GM10266 (cell line): ENCODE results near the gene NR5A1.

Experiments
- DNase-seq: peaks from one replicate; pipeline ENCODE4 v3.0.0; 2012; ENCODE audit errors: extremely low spot score
- CTCF ChIP-seq: IDR thresholded peaks from 2 replicates; pipeline ENCODE4 v1.5.1; 2012; ENCODE audit warnings: mild to moderate bottlenecking, low read depth; ENCODE audit not compliant: control insufficient read depth, insufficient read depth; ENCODE audit errors: missing control alignments

Gene NR5A1

GRCh38 chr9:124487260-124488182 is 19.7 kb downstream of the NR5A1 start:
- TF ChIP-seq CTCF: no peak
- DNase-seq: no peak

GRCh38 chr9:124486778-124487259 is 20.4 kb downstream of the NR5A1 start:
- TF ChIP-seq CTCF: no peak
- no peak for DNase-seq

GRCh38 chr9:124485936-124486335 is 21.3 kb downstream of the NR5A1 start:
- no peak for TF ChIP-seq CTCF
- no peak for DNase-seq

- TF ChIP-seq CTCF: no peak
- DNase-seq: no peak
Observed at GRCh38 chr9:124485201-124485600, 22.0 kb downstream of the NR5A1 start.

GRCh38 chr9:124483481-124483880 is 23.7 kb downstream of the NR5A1 start:
- TF ChIP-seq CTCF: no peak
- DNase-seq: no peak

GRCh38 chr9:124482431-124483031 is 24.7 kb downstream of the NR5A1 start:
- DNase-seq: no peak
- no peak for TF ChIP-seq CTCF

- no peak for TF ChIP-seq CTCF
- no peak for DNase-seq
Observed at GRCh38 chr9:124481115-124481514, 26.1 kb downstream of the NR5A1 start.
